ENCODE data around the gene PHLDB1. TPM values are rescaled to one million over a fixed set of nuclear protein-coding genes. Genes with fewer than 3 reads are reported as not detected.

Gene PHLDB1
- total RNA-seq, 1 donor from 2014 or later, result 63.1 TPM

- no peak for DNase-seq (ENCODE audit: extremely low spot score, unreplicated experiment)
- peak; percentile 18 for TF ChIP-seq CTCF (conservative IDR thresholded peaks at IDR 0.05)
- no peak overlapping the region for H3K4me3 Mint-ChIP-seq
- H3K27ac Mint-ChIP-seq, result no peak overlapping the region
- no peaks in the 10 kb centered on the region for H3K9me3 Mint-ChIP-seq
- H3K36me3 Mint-ChIP-seq, result no peaks in the 10 kb centered on the region
- H3K4me1 Mint-ChIP-seq (ENCODE audit: unreplicated experiment), result peaks cover 14% of the 10 kb centered on the region
- H3K27me3 Mint-ChIP-seq, result no peaks in the 10 kb centered on the region
Observed at GRCh38 chr11:118696673-118697226, 89.3 kb downstream of the PHLDB1 start.

GRCh38 chr11:118697346-118697745 lies 89.9 kb downstream of the PHLDB1 start:
- Mint-ChIP-seq H3K27me3 (no peaks in the 10 kb centered on the region), H3K27ac (no peak overlapping the region), H3K36me3 (no peaks in the 10 kb centered on the region), H3K9me3 (no peaks in the 10 kb centered on the region), H3K4me1 (ENCODE audit: unreplicated experiment) (peaks cover 14% of the 10 kb centered on the region), H3K4me3 (no peak overlapping the region)
- DNase-seq (ENCODE audit: extremely low spot score, unreplicated experiment), result no peak
- TF ChIP-seq CTCF (conservative IDR thresholded peaks at IDR 0.05), result no peak

- Mint-ChIP-seq H3K27me3 (no peaks in the 10 kb centered on the region), H3K36me3 (no peaks in the 10 kb centered on the region), H3K4me1 (ENCODE audit: unreplicated experiment) (no peaks in the 10 kb centered on the region), H3K9me3 (no peaks in the 10 kb centered on the region), H3K27ac (no peak overlapping the region), H3K4me3 (no peak overlapping the region)
- TF ChIP-seq CTCF (conservative IDR thresholded peaks at IDR 0.05), result no peak
- DNase-seq (ENCODE audit: extremely low spot score, unreplicated experiment), result no peak
Observed at GRCh38 chr11:118699506-118700220, 92.2 kb downstream of the PHLDB1 start.

DNA sequence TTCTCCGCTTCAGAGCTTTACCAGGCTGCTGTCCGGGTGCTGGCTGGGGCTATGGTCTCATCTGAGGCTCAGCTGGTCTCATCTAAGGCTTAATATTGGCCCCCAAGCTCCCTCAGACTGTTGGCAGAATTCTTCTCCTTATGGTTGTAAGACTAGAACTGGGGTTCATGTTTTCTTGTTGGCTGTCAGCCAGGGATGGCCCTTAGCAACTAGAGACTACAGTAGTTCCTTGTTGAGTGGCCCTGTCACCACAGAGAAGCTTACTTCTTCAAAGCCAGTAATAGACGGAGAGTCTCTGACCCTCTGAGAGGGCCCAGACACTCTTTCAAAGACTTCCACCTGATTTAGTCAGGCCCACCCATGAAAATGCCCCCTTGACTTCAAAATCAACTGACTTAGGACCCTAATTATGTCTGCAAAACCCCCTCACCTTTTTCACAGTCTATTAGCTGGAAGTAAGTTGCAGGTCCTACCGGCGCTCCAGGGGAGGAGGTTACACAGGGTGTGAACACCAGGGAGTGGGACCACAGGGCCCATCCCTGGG lies 96.2 kb downstream of the PHLDB1 start:
- Mint-ChIP-seq H3K27me3 (peaks cover 8% of the 10 kb centered on the region), H3K36me3 (no peaks in the 10 kb centered on the region), H3K9me3 (no peaks in the 10 kb centered on the region), H3K27ac (no peak overlapping the region), H3K4me3 (no peak overlapping the region), H3K4me1 (ENCODE audit: unreplicated experiment) (peaks cover 10% of the 10 kb centered on the region)
- no peak for TF ChIP-seq CTCF (conservative IDR thresholded peaks at IDR 0.05)
- no peak for DNase-seq (ENCODE audit: extremely low spot score, unreplicated experiment)

GRCh38 chr11:118705111-118705741 lies 97.8 kb downstream of the PHLDB1 start:
- Mint-ChIP-seq H3K27me3 (peaks cover 8% of the 10 kb centered on the region), H3K36me3 (no peaks in the 10 kb centered on the region), H3K4me1 (ENCODE audit: unreplicated experiment) (peaks cover 10% of the 10 kb centered on the region), H3K9me3 (no peaks in the 10 kb centered on the region), H3K27ac (no peak overlapping the region), H3K4me3 (no peak overlapping the region)
- no peak for DNase-seq (ENCODE audit: extremely low spot score, unreplicated experiment)
- no peak for TF ChIP-seq CTCF (conservative IDR thresholded peaks at IDR 0.05)

All from type B pancreatic cell (in vitro differentiated cells).